ENCODE results near the gene MC1R. TPM values are rescaled to one million over a fixed set of nuclear protein-coding genes. Genes with fewer than 3 reads are reported as not detected.
"Not testable (repeated sequence)": the region's sequence is repeated elsewhere in the genome, so short reads cannot be mapped to it uniquely, and the experiment has no call there.

The MC1R gene
- total RNA-seq, 1 donor from 2014 or later = 5.5 TPM

DNA sequence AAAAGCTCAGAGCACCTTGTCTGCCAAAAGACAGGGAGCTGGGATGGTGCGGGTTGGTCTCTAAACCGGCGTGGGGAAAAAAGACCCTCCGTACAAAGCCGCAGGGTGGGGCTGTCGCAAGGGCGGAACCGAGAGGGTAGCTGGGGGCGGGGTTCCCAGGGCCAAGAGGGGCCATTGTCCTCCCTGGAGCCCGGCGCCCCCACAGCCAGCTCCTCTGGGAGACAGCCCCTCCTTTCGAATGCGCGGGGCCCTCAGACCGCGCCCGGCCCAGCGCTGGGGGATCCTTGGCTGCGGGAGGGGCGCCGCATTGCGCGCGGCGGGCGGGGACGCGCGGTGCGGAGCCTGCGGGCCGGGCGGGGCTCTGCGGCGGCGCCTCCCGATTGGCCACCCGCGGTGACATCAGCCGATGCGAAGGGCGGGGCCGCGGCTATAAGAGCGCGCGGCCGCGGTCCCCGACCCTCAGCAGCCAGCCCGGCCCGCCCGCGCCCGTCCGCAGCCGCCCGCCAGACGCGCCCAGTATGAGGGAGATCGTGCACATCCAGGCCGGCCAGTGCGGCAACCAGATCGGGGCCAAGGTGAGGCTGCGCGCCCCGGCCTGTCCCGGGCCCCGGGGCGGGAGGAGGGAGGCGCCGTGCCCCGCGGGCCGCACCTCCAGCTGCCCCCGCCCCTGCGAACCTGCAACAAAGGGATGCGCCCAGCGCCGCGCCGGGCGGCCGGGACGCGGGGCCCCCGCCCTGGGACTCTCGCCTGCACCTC lies 4.4 kb downstream of the MC1R start, which contains the start of gene TUBB3:
TSS of gene TUBB3 (plus strand) at position 459 of the 756 bp plus-strand sequence. CDS start at position 519, 60 bp downstream.
- Mint-ChIP-seq H3K27ac (peak within 1 kb of the TSS; percentile 15), H3K4me1 (ENCODE audit: low read depth) (peaks cover 7% of the 10 kb centered on the region), H3K27me3 (ENCODE audit: insufficient read depth) (peaks cover 29% of the 10 kb centered on the region), H3K9me3 (no peaks in the 10 kb centered on the region), H3K36me3 (ENCODE audit: low read depth) (no peaks in the 10 kb centered on the region), H3K4me3 (peak within 1 kb of the TSS; percentile 83)
- intact Hi-C loops (cut with micrococcal nuclease) = loop anchor here (1.0 to 10.0 kb wide), 5 partner anchors 33 to 221 kb away; partner anchors contain the start of genes FANCA, SPATA2L, VPS9D1 and ZNF276
- peak; percentile 69 for DNase-seq (ENCODE audit: low spot score)

DNA sequence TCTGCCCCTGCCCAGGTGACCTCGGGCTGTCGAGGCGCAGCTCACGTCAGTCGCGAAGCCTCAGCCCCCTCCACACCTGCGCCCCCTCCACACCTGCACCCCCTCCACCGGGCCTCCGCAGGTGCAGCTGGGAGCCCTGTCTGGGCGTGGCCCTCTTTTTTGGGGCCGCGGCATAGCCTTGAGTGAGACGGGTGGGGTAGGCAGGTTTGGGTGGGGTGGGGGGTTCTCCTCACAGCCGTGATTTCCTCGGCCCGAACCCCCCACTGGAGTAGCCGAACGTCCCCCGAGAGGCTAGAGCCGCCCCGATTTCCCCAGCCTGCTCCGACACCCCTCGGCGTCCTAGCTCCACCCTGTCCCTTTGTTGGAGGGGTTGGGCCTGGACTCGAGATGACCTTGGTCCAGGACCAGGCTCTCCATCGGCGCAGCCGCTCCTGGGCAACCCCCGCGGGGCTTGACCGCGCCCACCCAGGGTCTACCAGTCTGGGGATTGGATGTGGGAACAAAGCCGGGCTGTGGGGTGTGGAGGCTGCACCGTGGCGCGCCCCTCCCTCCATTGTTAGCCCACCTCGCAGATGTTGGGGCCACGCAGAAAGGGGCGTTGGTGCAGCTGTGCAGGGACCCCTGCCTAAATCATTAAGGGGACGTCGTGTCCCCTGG lies 5.1 kb downstream of the MC1R start:
- intact Hi-C loops (cut with micrococcal nuclease) = loop anchor here (2.0 to 10.0 kb wide), 4 partner anchors 101 to 221 kb away; partner anchors contain the start of genes FANCA, SPATA2L, VPS9D1 and ZNF276
- Mint-ChIP-seq H3K4me3 (peak overlapping the region; percentile 51), H3K9me3 (no peaks in the 10 kb centered on the region), H3K36me3 (ENCODE audit: low read depth) (no peaks in the 10 kb centered on the region), H3K27ac (no peak overlapping the region), H3K27me3 (ENCODE audit: insufficient read depth) (peaks cover 29% of the 10 kb centered on the region), H3K4me1 (ENCODE audit: low read depth) (peaks cover 7% of the 10 kb centered on the region)
- DNase-seq (ENCODE audit: low spot score) = no peak

DNA sequence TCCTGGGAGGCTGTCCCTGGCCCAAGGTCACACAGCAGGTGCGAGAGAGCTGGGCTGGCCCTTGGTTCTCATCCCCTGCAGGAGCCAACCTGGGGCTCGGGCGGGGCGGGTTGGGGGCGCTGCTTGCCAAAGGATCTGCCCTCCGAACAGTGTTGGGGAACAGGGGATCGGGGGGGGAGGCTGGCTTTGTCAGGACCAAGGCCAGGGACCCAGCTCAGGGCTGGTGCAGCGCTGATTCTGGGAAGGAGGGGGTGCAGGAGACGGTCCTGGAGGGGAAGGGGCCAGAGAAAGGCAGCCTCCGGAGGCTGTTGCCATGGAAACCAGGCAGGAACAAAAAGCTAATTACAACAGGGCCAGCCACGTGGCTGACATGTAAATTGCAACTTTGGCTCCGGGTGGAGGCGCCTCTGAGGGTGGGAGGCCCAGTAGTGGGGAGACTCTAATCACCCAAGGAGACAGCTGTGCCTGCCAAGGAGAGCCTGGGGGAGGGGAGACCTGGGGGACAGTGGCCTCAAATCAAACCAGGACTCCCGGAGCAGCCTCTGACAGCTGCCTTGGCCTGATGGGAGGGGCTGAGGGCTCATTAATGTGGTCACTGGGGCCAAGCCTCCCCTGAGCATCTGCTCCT lies 5.7 kb downstream of the MC1R start:
- Mint-ChIP-seq H3K9me3 (no peaks in the 10 kb centered on the region), H3K27me3 (ENCODE audit: insufficient read depth) (peaks cover 29% of the 10 kb centered on the region), H3K4me3 (peak overlapping the region; percentile 51), H3K36me3 (ENCODE audit: low read depth) (no peaks in the 10 kb centered on the region), H3K4me1 (ENCODE audit: low read depth) (peaks cover 7% of the 10 kb centered on the region), H3K27ac (no peak overlapping the region)
- DNase-seq (ENCODE audit: low spot score) = peak; percentile 25
- intact Hi-C loops (cut with micrococcal nuclease) = loop anchor here (5.0 to 10.0 kb wide), 3 partner anchors 100 to 222 kb away; partner anchors contain the start of genes SPATA2L, VPS9D1 and ZNF276

DNA sequence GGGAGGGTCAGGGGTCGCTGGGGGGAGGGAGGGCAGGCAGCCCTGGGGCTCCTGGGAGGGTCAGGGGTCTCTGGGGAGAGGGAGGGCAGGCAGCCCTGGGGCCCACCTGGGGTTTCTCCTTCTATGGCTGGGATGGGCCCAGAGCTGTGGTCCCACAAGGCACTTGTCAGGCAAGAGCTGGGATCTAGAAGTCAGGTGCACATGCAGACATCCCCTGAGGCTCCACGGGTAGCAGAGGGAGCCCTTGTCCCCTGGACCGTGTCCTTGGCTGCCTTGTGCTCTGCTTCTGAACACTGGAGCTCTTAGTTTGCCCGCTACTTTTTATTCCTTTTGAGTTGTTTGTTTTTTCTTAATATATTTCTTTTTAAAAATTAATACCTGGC lies 6.3 kb downstream of the MC1R start:
- H3K36me3 Mint-ChIP-seq (ENCODE audit: low read depth) = no peaks in the 10 kb centered on the region
- H3K4me3 Mint-ChIP-seq = no peak overlapping the region
- H3K27ac Mint-ChIP-seq = no peak overlapping the region

GRCh38 chr16:89925596-89926079 lies 7.0 kb downstream of the MC1R start:
- Mint-ChIP-seq H3K27ac (no peak overlapping the region), H3K4me3 (peak overlapping the region; percentile 63), H3K36me3 (ENCODE audit: low read depth) (no peaks in the 10 kb centered on the region), H3K4me1 (ENCODE audit: low read depth) (peaks cover 7% of the 10 kb centered on the region), H3K9me3 (no peaks in the 10 kb centered on the region), H3K27me3 (ENCODE audit: insufficient read depth) (peaks cover 21% of the 10 kb centered on the region)
- DNase-seq (ENCODE audit: low spot score) = no peak
- intact Hi-C loops (cut with micrococcal nuclease) = loop anchor here (1.0 to 10.0 kb wide), 2 partner anchors 51 to 99 kb away; no protein-coding TSS in a partner anchor

More for the DNA sequence above, 6.3 kb downstream of the MC1R start:
- intact Hi-C loops (cut with micrococcal nuclease) = loop anchor here (5.0 to 10.0 kb wide), 3 partner anchors 100 to 223 kb away; partner anchors contain the start of genes SPATA2L, VPS9D1 and ZNF276
- H3K27me3 Mint-ChIP-seq (ENCODE audit: insufficient read depth) = peaks cover 28% of the 10 kb centered on the region
- H3K4me1 Mint-ChIP-seq (ENCODE audit: low read depth) = peaks cover 7% of the 10 kb centered on the region
- no peaks in the 10 kb centered on the region for H3K9me3 Mint-ChIP-seq
- DNase-seq (ENCODE audit: low spot score) = no peak

DNA sequence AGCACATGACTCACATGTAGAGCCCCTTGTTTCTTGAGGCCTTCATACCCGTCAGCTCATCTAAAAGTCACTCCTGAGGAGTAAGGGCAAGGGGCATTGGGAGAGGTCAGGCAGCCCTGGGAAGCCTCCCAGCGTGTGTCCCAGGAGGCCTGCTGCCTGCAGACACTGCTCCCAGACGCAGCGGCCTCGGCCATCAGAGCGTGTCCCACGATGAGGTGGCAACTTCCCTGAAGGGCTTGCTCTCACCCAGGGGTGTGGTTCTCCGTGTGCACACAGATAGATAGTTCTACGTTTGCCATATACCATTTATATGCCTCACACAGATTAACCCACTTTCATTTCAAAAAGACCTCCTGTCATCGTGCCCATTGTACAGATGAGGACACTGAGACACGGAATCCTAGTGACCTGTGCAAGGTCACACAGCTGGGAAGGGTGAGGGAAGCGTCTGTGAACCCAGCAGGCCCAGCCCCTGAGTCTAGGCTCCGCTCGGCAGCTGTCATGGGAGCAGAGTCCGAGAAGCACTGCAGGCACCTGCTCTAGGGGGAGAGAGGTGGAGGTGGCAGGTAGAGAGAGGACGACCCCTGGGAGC lies 12.7 kb downstream of the MC1R start:
- H3K27ac Mint-ChIP-seq = no peak overlapping the region
- no peak overlapping the region for H3K4me3 Mint-ChIP-seq
- H3K4me1 Mint-ChIP-seq (ENCODE audit: low read depth) = no peaks in the 10 kb centered on the region
- intact Hi-C loops (cut with micrococcal nuclease) = no loop called here
- no peaks in the 10 kb centered on the region for H3K36me3 Mint-ChIP-seq (ENCODE audit: low read depth)
- peaks cover 6% of the 10 kb centered on the region for H3K27me3 Mint-ChIP-seq (ENCODE audit: insufficient read depth)
- DNase-seq (ENCODE audit: low spot score) = no peak
- H3K9me3 Mint-ChIP-seq = no peaks in the 10 kb centered on the region

GRCh38 chr16:89931964-89932363 lies 13.3 kb downstream of the MC1R start:
- Mint-ChIP-seq H3K27me3 (ENCODE audit: insufficient read depth) (peaks cover 2% of the 10 kb centered on the region), H3K36me3 (ENCODE audit: low read depth) (no peaks in the 10 kb centered on the region), H3K4me1 (ENCODE audit: low read depth) (no peaks in the 10 kb centered on the region), H3K9me3 (no peaks in the 10 kb centered on the region), H3K27ac (no peak overlapping the region), H3K4me3 (no peak overlapping the region)
- DNase-seq (ENCODE audit: low spot score) = no peak
- intact Hi-C loops (cut with micrococcal nuclease) = no loop called here

DNA sequence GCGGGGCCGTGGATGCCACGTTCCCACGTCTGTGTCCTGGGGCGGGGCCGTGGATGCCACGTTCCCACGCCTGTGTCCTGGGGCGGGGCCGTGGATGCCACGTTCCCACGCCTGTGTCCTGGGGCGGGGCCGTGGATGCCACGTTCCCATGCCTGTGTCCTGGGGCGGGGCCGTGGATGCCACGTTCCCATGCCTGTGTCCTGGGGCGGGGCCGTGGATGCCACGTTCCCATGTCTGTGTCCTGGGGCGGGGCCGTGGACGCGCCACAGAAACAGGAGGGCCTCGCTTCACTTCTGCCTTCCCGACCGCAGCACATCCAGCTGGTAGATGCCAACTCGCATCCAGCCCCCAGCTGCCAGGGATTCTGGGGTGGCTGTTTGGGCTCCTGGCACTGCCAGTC lies 15.4 kb downstream of the MC1R start:
- not testable (repeated sequence) for H3K9me3 Mint-ChIP-seq; DNase-seq (ENCODE audit: low spot score)

GRCh38 chr16:89934611-89935553 lies 16.2 kb downstream of the MC1R start:
- no peaks in the 10 kb centered on the region for H3K9me3 Mint-ChIP-seq
- no peak overlapping the region for H3K4me3 Mint-ChIP-seq
- intact Hi-C loops (cut with micrococcal nuclease) = no loop called here
- H3K27ac Mint-ChIP-seq = no peak overlapping the region
- no peaks in the 10 kb centered on the region for H3K4me1 Mint-ChIP-seq (ENCODE audit: low read depth)
- DNase-seq (ENCODE audit: low spot score) = no peak
- H3K36me3 Mint-ChIP-seq (ENCODE audit: low read depth) = no peaks in the 10 kb centered on the region
- H3K27me3 Mint-ChIP-seq (ENCODE audit: insufficient read depth) = peaks cover 4% of the 10 kb centered on the region

More for the DNA sequence above, 15.4 kb downstream of the MC1R start:
- H3K4me3 Mint-ChIP-seq; H3K27ac Mint-ChIP-seq; H3K4me1 Mint-ChIP-seq (ENCODE audit: low read depth); intact Hi-C loops (cut with micrococcal nuclease); H3K36me3 Mint-ChIP-seq (ENCODE audit: low read depth); H3K27me3 Mint-ChIP-seq (ENCODE audit: insufficient read depth): not testable (repeated sequence)

GRCh38 chr16:89935620-89936019 lies 17.0 kb downstream of the MC1R start:
- H3K27ac Mint-ChIP-seq; DNase-seq (ENCODE audit: low spot score); H3K36me3 Mint-ChIP-seq (ENCODE audit: low read depth); H3K4me3 Mint-ChIP-seq; intact Hi-C loops (cut with micrococcal nuclease); H3K27me3 Mint-ChIP-seq (ENCODE audit: insufficient read depth); H3K4me1 Mint-ChIP-seq (ENCODE audit: low read depth); H3K9me3 Mint-ChIP-seq: not testable (repeated sequence)

DNA sequence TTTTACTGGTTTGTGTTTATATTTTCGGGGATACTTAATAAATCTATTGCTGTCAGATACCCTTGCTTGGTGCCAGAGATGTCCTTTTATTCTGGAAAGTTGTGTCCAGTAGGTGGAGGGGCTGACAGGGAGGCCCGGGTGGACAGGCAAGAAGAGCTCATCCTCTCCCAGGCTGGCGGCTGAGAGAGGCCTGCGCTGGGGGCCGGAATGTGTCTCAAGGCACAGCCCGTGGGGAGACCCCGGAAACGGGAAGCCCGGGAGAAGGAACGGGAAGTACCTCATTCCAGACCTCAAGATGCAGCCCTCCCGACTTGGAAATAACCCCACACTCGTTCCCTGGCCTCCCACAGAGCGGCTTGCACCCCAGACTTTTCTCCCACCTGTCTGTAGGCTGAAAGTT lies 17.4 kb downstream of the MC1R start:
- intact Hi-C loops (cut with micrococcal nuclease) = no loop called here
- DNase-seq (ENCODE audit: low spot score) = no peak
- Mint-ChIP-seq H3K9me3 (no peaks in the 10 kb centered on the region), H3K4me1 (ENCODE audit: low read depth) (no peaks in the 10 kb centered on the region), H3K27me3 (ENCODE audit: insufficient read depth) (peaks cover 6% of the 10 kb centered on the region), H3K4me3 (no peak overlapping the region), H3K36me3 (ENCODE audit: low read depth) (no peaks in the 10 kb centered on the region), H3K27ac (no peak overlapping the region)
